Measurements from ENCODE around the gene OR11A1. TPM values are rescaled to one million over a fixed set of nuclear protein-coding genes. Genes with fewer than 3 reads are reported as not detected.
A peak's percentile ranks its signal among the peaks of the same experiment; 100 is the strongest.
"Not testable (repeated sequence)": the region's sequence is repeated elsewhere in the genome, so short reads cannot be mapped to it uniquely, and the experiment has no call there.

OR11A1 gene
- total and polyA plus RNA-seq, 3 experiments from 2014 or later, result not detected

DNA sequence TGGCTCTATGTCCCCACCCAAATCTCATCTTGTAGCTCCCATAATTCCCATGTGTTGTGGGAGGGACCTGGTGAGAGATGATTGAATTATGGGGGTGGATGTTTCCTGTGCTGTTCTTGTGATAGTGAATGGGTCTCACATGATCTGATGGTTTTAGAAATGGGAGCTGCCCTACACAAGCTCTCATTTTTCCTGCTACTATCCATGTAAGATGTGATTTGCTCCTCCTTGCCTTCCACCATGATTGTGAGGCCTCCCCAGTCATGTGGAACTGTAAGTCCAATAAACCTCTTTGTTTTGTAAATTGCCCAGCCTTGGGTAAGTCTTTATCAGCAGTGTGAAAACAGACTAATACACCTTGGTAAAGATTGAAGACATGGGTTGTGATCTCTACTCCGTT, 12.8 kb downstream of the OR11A1 start:
- H3K36me3 ChIP-seq (ENCODE audit: insufficient read depth, low read length); H3K4me3 ChIP-seq (ENCODE audit: low read length); POLR2A ChIA-PET; H3K9me3 ChIP-seq (ENCODE audit: low read length); H3K4me3 Mint-ChIP-seq; H3K27ac ChIP-seq (ENCODE audit: low read depth, low read length); H3K27ac Mint-ChIP-seq; H3K9me3 Mint-ChIP-seq; H3K36me3 Mint-ChIP-seq; DNase-seq; H3K4me1 Mint-ChIP-seq; H3K27me3 ChIP-seq (ENCODE audit: insufficient read depth, low read length, poor library complexity, severe bottlenecking); CTCF ChIA-PET; H3K4me1 ChIP-seq (ENCODE audit: insufficient read depth, low read length): not testable (repeated sequence)
- peaks cover 24 to 80% of the 10 kb centered on the region in 2 donors for H3K27me3 Mint-ChIP-seq

DNA sequence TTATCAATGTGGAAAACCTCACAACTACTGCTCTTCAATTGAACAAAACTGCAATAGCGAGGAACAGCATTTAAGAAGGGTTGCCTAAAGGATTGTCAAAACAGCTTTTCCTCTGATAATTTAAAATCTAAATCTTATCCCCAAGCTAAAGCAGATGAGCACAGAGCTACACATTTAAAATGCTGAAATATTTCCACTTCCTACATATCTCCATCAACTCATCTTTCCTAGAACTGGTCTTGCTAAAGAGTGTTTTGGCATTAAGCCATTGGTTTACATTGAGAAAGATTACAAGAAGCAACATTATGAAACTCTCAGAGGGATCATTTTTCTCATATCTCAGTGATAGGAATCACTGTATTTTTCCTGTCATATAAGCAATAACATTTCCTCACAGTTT, 14.2 kb downstream of the OR11A1 start:
- Histone ChIP-seq H3K9me3 (ENCODE audit: low read length) (no peaks in the 10 kb centered on the region), H3K4me3 (ENCODE audit: low read length) (no peak overlapping the region), H3K27me3 (ENCODE audit: insufficient read depth, low read length, poor library complexity, severe bottlenecking) (no peaks in the 10 kb centered on the region), H3K27ac (ENCODE audit: low read depth, low read length) (no peak overlapping the region), H3K36me3 (ENCODE audit: insufficient read depth, low read length) (no peaks in the 10 kb centered on the region), H3K4me1 (ENCODE audit: insufficient read depth, low read length) (no peaks in the 10 kb centered on the region)
- Mint-ChIP-seq H3K9me3 (peaks cover 0 to 8% (median 5%) of the 10 kb centered on the region in 5 donors), H3K36me3 (no peaks in the 10 kb centered on the region), H3K4me3 (no peak overlapping the region), H3K27me3 (peaks cover 25 to 78% of the 10 kb centered on the region in 2 donors), H3K4me1 (no peaks in the 10 kb centered on the region), H3K27ac (no peak overlapping the region)
- POLR2A ChIA-PET, result no interaction called here
- CTCF ChIA-PET, result no interaction called here
- DNase-seq, result no peak

- no peak for DNase-seq
These were observed 17.9 kb downstream of the OR11A1 start, which contains the start of gene OR10C1 for GRCh38 chr6:29439006-29439405. Gene OR10C1, plus strand, starts transcription at chr6:29439306. Its CDS starts 710 bp downstream, at chr6:29440016.

DNA sequence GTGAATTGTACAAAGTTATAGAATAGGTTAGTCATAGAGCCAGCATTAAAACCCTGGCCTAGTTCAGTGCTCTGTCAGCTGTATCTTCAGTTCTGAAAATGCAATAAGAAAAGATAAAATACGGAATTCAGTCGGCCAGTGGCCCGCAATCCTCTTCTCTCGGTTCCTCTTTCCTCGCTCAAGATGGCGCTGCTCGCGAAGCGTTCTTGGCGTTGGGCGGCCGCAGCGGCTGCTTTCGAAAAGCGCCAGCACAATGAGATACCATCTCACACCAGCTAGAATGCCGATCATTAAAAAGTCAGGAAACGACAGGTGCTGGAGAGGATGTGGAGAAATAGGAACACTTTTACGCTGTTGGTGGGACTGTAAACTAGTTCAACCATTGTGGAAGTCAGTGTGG, 20.1 kb downstream of the OR11A1 start:
- DNase-seq; H3K36me3 ChIP-seq (ENCODE audit: insufficient read depth, low read length); H3K9me3 ChIP-seq (ENCODE audit: low read length); H3K27me3 ChIP-seq (ENCODE audit: insufficient read depth, low read length, poor library complexity, severe bottlenecking); H3K4me3 ChIP-seq (ENCODE audit: low read length); H3K4me1 ChIP-seq (ENCODE audit: insufficient read depth, low read length); H3K4me1 Mint-ChIP-seq; H3K4me3 Mint-ChIP-seq; H3K9me3 Mint-ChIP-seq; H3K36me3 Mint-ChIP-seq; CTCF ChIA-PET; H3K27ac ChIP-seq (ENCODE audit: low read depth, low read length); POLR2A ChIA-PET; H3K27ac Mint-ChIP-seq: not testable (repeated sequence)
- peaks cover 23 to 61% of the 10 kb centered on the region in 2 donors for H3K27me3 Mint-ChIP-seq

More at GRCh38 chr6:29439006-29439405, 17.9 kb downstream of the OR11A1 start, which contains the start of gene OR10C1:
- H3K4me3 Mint-ChIP-seq, result no peak within 1 kb of the TSS
- no peaks in the 10 kb centered on the region for H3K4me1 ChIP-seq (ENCODE audit: insufficient read depth, low read length)
- ChIA-PET POLR2A (no interaction called here), CTCF (no interaction called here)
- no peak within 1 kb of the TSS for H3K4me3 ChIP-seq (ENCODE audit: low read length)
- no peaks in the 10 kb centered on the region for H3K36me3 ChIP-seq (ENCODE audit: insufficient read depth, low read length)
- no peak within 1 kb of the TSS for H3K27ac ChIP-seq (ENCODE audit: low read depth, low read length)
- no peaks in the 10 kb centered on the region for H3K9me3 ChIP-seq (ENCODE audit: low read length)
- H3K36me3 Mint-ChIP-seq, result no peaks in the 10 kb centered on the region
- peaks cover 21 to 67% of the 10 kb centered on the region in 2 donors for H3K27me3 Mint-ChIP-seq
- H3K27ac Mint-ChIP-seq, result peak within 1 kb of the TSS in 1 of 8 donors; percentile 64
- H3K4me1 Mint-ChIP-seq, result no peaks in the 10 kb centered on the region
- no peaks in the 10 kb centered on the region for H3K27me3 ChIP-seq (ENCODE audit: insufficient read depth, low read length, poor library complexity, severe bottlenecking)
- peaks cover 0 to 9% (median 0%) of the 10 kb centered on the region in 5 donors for H3K9me3 Mint-ChIP-seq

DNA sequence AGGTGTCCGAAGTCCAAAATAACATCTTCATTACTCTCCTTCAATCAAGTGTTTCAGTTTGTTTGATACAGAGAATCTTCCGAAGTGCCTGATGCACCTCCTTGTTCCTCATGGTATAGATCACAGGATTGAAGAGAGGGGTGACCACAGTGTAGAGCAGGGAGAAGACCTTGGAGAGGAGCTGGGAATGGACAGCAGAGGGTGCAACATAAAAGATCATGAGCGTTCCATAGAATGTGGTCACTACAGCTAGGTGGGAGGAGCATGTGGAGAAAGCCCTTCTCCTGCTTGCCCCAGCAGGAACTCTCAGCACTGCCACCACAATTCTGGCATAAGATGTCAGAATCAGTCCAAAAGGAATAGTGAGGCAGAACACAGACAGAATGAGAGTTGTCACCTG, 30.2 kb downstream of the OR11A1 start:
- Mint-ChIP-seq H3K36me3 (no peaks in the 10 kb centered on the region), H3K4me3 (no peak overlapping the region), H3K27ac (no peak overlapping the region), H3K27me3 (peaks cover 14 to 49% of the 10 kb centered on the region in 2 donors), H3K9me3 (no peaks in the 10 kb centered on the region), H3K4me1 (peaks cover 0 to 3% (median 0%) of the 10 kb centered on the region in 3 donors)
- Histone ChIP-seq H3K27ac (ENCODE audit: low read depth, low read length) (no peak overlapping the region), H3K27me3 (ENCODE audit: insufficient read depth, low read length, poor library complexity, severe bottlenecking) (no peaks in the 10 kb centered on the region), H3K9me3 (ENCODE audit: low read length) (no peaks in the 10 kb centered on the region), H3K4me3 (ENCODE audit: low read length) (no peak overlapping the region), H3K4me1 (ENCODE audit: insufficient read depth, low read length) (no peaks in the 10 kb centered on the region), H3K36me3 (ENCODE audit: insufficient read depth, low read length) (no peaks in the 10 kb centered on the region)
- no peak for DNase-seq
- CTCF ChIA-PET, result no interaction called here
- POLR2A ChIA-PET, result no interaction called here

GRCh38 chr6:29425075-29425474, 31.8 kb downstream of the OR11A1 start:
- CTCF ChIA-PET, result no interaction called here
- Mint-ChIP-seq H3K27me3 (peaks cover 18 to 60% of the 10 kb centered on the region in 2 donors), H3K27ac (no peak overlapping the region), H3K4me1 (peaks cover 0 to 3% (median 0%) of the 10 kb centered on the region in 3 donors), H3K36me3 (no peaks in the 10 kb centered on the region), H3K9me3 (peaks cover 0 to 5% (median 0%) of the 10 kb centered on the region in 5 donors), H3K4me3 (no peak overlapping the region)
- no peak overlapping the region for H3K4me3 ChIP-seq (ENCODE audit: low read length)
- POLR2A ChIA-PET, result no interaction called here
- no peaks in the 10 kb centered on the region for H3K9me3 ChIP-seq (ENCODE audit: low read length)
- H3K4me1 ChIP-seq (ENCODE audit: insufficient read depth, low read length), result no peaks in the 10 kb centered on the region
- H3K36me3 ChIP-seq (ENCODE audit: insufficient read depth, low read length), result no peaks in the 10 kb centered on the region
- DNase-seq, result no peak
- no peak overlapping the region for H3K27ac ChIP-seq (ENCODE audit: low read depth, low read length)
- H3K27me3 ChIP-seq (ENCODE audit: insufficient read depth, low read length, poor library complexity, severe bottlenecking), result no peaks in the 10 kb centered on the region

DNA sequence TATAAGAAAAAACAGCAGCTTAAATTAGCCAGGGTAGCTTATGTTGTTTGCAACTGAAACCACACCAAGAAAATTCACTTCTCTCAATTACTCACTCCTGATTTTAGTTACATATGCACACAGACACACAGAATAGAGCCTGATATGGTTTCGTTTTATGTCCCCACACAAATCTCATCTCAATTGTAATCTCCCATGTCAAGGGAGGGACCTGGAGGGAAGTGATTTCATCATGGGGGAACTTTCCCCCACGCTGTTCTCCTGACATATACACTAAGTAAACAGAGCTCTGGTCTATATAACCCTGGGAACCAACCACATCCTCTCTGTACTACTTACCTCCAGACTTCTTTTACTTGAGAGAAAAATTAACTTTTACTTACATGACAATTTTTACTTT, 32.3 kb downstream of the OR11A1 start:
- H3K9me3 Mint-ChIP-seq, result peaks cover 0 to 5% (median 0%) of the 10 kb centered on the region in 5 donors
- H3K27ac Mint-ChIP-seq, result no peak overlapping the region
- DNase-seq, result no peak
- peaks cover 0 to 3% (median 0%) of the 10 kb centered on the region in 3 donors for H3K4me1 Mint-ChIP-seq
- Histone ChIP-seq H3K27me3 (ENCODE audit: insufficient read depth, low read length, poor library complexity, severe bottlenecking) (no peaks in the 10 kb centered on the region), H3K4me3 (ENCODE audit: low read length) (no peak overlapping the region), H3K9me3 (ENCODE audit: low read length) (no peaks in the 10 kb centered on the region), H3K4me1 (ENCODE audit: insufficient read depth, low read length) (no peaks in the 10 kb centered on the region), H3K27ac (ENCODE audit: low read depth, low read length) (no peak overlapping the region), H3K36me3 (ENCODE audit: insufficient read depth, low read length) (no peaks in the 10 kb centered on the region)
- ChIA-PET CTCF (no interaction called here), POLR2A (no interaction called here)
- H3K27me3 Mint-ChIP-seq, result peaks cover 21 to 64% of the 10 kb centered on the region in 2 donors
- H3K36me3 Mint-ChIP-seq, result no peaks in the 10 kb centered on the region
- H3K4me3 Mint-ChIP-seq, result no peak overlapping the region

DNA sequence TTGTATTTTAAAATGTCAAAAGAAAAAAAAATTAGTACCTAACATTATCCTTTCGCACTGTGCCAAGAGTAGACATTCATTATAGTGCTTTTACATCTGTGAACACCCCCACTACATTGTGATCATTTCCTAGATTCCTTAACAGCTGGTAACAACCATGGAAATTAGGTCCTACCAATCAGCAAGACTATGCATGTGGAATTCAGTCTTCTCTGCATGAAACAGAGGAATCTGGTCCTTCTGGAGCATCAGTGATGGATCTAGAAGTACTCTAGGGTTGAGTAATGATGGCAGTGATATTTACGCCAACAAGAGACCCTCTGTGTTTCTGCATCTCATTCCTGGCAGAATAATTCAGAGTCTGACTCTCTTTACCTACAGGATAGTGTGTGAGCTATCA, 32.7 kb downstream of the OR11A1 start:
- H3K9me3 Mint-ChIP-seq, result peaks cover 0 to 5% (median 0%) of the 10 kb centered on the region in 5 donors
- no peaks in the 10 kb centered on the region for H3K36me3 ChIP-seq (ENCODE audit: insufficient read depth, low read length)
- no peaks in the 10 kb centered on the region for H3K9me3 ChIP-seq (ENCODE audit: low read length)
- POLR2A ChIA-PET, result no interaction called here
- H3K27me3 ChIP-seq (ENCODE audit: insufficient read depth, low read length, poor library complexity, severe bottlenecking), result no peaks in the 10 kb centered on the region
- H3K27ac ChIP-seq (ENCODE audit: low read depth, low read length), result no peak overlapping the region
- H3K4me1 ChIP-seq (ENCODE audit: insufficient read depth, low read length), result no peaks in the 10 kb centered on the region
- CTCF ChIA-PET, result no interaction called here
- DNase-seq, result no peak
- peaks cover 21 to 64% of the 10 kb centered on the region in 2 donors for H3K27me3 Mint-ChIP-seq
- peaks cover 0 to 3% (median 0%) of the 10 kb centered on the region in 3 donors for H3K4me1 Mint-ChIP-seq
- H3K36me3 Mint-ChIP-seq, result no peaks in the 10 kb centered on the region
- no peak overlapping the region for H3K4me3 Mint-ChIP-seq
- no peak overlapping the region for H3K4me3 ChIP-seq (ENCODE audit: low read length)
- no peak overlapping the region for H3K27ac Mint-ChIP-seq

- H3K4me1 ChIP-seq (ENCODE audit: insufficient read depth, low read length), result no peaks in the 10 kb centered on the region
- CTCF ChIA-PET, result no interaction called here
These were observed 37.4 kb downstream of the OR11A1 start for GRCh38 chr6:29419516-29419915.

More at GRCh38 chr6:29419516-29419915, 37.4 kb downstream of the OR11A1 start:
- H3K4me3 ChIP-seq (ENCODE audit: low read length), result no peak overlapping the region
- H3K36me3 Mint-ChIP-seq, result no peaks in the 10 kb centered on the region
- no peak overlapping the region for H3K27ac Mint-ChIP-seq
- H3K27me3 ChIP-seq (ENCODE audit: insufficient read depth, low read length, poor library complexity, severe bottlenecking), result no peaks in the 10 kb centered on the region
- peaks cover 0 to 1% (median 0%) of the 10 kb centered on the region in 3 donors for H3K4me1 Mint-ChIP-seq
- no peaks in the 10 kb centered on the region for H3K9me3 ChIP-seq (ENCODE audit: low read length)
- H3K27ac ChIP-seq (ENCODE audit: low read depth, low read length), result no peak overlapping the region
- peaks cover 14 to 78% of the 10 kb centered on the region in 2 donors for H3K27me3 Mint-ChIP-seq
- no peak for DNase-seq
- peaks cover 0 to 5% (median 0%) of the 10 kb centered on the region in 5 donors for H3K9me3 Mint-ChIP-seq
- H3K36me3 ChIP-seq (ENCODE audit: insufficient read depth, low read length), result no peaks in the 10 kb centered on the region
- POLR2A ChIA-PET, result no interaction called here
- H3K4me3 Mint-ChIP-seq, result no peak overlapping the region

Measured in CD8-positive, alpha-beta memory T cell (primary cell).